GM18511 (cell line): Measurements from ENCODE around the gene INO80E.
"Not testable (repeated sequence)": the region's sequence is repeated elsewhere in the genome, so short reads cannot be mapped to it uniquely, and the experiment has no call there.

Experiments
- ATAC-seq: cut with Tn5 transposase; IDR thresholded peaks from one replicate; pipeline ENCODE4 v1.9.1; 2021; ENCODE audit warnings: mild to moderate bottlenecking, moderate library complexity; ENCODE audit not compliant: unreplicated experiment

Gene INO80E

DNA sequence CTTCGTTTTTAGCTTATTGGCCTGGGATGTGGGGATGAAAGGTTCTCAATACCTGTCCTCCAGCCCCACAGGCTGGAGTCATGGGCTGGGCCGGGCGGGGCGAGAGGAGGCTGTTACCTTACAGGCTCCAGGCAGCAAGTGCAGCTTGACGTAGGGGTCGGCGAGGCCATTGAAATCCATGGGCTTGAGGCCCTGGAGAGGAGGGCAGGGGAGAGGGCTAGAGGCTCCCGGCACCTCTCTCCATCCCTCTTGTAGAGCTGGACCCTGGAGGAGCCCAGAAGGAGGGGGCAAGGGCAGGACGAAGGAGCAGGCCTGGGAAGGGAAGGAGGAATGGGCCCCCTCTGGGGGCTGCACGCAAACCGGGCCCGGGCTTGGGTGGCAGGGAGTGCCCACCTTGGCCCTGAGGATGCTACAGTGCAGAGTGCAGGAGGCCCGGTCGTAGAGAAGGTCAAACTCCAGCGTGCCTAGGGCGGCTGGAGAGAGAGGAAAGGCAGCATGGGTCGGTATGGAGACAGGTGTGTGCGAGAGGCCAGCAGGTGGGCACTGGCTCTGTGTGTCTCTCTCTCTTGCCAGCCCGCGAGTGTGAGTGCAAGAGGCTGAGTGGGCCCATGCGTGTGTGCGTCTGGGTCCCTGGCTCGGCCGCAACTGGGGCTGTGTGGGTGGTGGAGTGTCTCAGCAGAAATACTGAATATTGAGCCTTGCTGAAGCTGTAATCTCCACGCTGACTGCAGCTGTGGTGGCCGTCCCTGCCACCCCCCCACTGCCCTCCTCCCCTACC lies 13.2 kb downstream of the INO80E start:
- no peak for ATAC-seq

DNA sequence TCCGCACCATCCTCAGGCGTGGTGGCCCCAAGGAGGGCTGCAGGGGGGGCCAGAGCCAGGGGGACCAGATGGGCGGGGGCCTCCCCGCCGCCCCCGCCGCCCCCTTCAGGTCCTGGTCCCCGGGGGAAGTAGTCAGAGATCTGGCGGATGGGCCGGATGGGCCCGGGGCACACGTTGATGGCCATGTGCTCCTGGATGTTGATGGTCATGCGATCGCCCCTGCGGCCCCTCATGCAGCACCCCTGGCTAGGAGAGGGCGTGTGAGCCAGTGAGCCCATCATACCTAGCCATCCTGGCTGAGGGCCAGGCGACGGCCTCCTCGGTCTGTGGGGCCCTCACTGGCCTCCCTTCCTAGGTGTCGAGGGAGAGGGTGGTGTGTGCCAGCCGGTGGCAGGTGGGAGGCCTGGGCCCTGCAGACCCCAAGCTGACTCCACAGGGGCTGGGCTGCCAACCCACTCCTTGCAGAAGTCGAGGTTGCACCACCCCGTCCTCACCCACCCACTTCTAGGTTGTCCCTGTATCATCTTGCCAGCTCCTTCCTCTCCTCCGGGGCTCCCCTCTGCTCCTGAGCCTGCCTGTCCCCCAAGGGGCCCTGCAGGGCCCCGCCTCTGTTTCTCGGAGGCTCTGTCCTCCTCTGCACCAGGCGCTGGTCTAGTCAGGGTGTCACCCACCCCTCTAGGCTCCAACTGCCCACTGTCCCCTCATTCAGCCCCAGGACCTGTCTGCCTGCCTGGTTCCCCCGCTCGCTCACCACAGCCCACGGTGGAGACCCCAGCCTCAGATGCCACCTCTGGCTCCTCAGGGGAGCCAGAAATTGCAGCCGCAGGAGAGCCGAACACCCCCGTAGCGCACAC lies 14.2 kb downstream of the INO80E start:
- ATAC-seq = no peak

DNA sequence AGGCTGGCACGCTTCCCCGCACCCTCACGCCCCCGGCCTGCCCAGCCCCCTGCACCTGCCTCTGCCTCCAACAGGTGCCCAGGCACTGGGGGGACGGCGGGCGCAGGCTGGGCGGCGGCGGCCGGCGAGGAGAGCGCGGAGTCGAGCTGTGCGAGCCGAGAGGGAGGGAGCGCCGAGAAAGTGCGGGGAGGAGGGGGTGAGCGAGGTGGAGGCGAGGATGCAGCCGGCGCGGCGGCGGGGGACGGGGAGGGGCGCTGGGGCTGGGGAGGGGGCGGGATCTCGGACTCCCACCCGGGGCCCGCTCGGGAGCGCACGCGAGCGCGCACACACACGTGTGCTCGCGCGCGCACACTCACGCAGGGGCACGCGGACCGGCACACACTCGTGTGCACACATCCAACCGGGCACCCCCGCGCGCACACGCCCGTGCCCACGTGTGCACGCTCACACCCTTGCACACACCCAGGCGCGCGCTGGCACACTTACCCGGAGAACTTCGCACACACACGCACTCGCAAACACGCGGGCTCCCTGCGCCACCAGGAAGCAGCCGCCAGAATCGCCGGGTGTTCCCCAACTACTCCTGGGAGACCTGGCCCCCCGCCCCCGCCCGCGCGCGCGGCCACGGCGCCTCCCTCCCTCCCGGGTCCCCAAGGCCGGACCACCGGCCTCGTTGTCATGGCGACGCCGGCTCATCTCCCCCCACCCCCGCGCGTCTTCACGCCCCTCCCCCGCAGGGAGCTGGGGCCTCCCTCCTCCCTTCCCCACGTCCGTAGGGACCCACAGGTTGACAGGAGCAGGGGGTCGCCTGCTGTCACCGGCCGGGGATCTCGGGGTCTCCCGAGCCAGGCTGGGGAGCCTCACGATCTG lies 15.0 kb downstream of the INO80E start, which contains the start of gene DOC2A:
Gene DOC2A (minus strand): TSS at position 184 of the 870 bp plus-strand sequence. CDS start 805 bp downstream, outside the sequence.
- no peak for ATAC-seq

DNA sequence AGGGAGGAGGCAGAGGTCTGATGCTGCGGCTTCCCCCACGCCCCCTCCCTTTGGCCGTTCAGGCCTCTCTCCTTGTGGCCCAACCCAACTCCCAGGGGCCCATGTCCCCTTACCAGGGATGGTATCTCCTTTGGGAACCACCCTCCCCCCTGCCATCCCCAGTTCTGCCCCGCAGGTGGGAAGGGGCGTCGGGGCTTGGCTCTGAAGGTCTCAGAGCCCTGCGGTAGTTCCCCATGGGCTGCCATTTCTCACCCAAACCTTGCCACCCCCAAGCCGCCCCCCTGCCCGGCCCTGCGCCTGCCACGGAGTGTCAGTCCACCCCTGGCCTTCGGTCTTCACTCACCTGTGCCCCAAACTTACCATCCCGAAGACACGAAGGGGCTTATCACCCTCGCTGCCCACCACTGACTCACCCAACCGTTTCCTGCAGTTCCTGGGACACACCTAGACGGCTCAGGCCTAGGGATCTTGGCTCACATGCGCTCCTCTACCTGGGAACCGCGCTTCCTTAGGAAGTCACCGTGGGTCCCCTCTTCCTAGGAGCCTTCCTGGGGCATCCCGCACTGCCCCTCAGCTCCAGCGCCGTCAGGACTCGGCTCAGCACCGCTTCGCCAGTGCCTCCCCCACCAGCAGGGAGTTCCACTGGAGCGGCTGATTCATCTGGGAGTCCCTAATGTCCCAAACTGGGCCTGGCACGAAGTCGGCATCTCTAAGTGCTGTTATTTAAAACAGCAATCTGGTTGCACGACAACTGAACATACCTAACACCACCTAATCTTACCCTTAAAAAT lies 15.9 kb downstream of the INO80E start:
- ATAC-seq = no peak

DNA sequence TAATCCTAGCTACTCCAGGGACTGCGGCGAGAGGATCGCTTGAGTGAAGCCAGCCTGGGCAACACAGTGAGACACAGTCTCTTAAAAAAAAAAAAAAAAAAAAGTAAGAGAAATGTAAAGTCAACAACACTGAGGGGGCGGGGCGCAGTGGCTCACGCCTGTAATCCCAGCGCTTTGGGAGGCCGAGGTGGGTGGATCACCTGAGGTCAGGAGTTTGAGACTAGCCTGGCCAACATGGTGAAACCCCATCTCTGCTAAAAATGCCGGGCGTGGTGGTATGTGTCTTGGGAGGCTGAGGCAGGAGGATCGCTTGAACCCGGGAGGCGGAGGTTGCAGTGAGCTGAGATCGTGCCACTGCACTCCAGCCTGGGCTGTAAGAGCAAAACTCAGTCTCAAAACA lies 16.6 kb downstream of the INO80E start:
- not testable (repeated sequence) for ATAC-seq

DNA sequence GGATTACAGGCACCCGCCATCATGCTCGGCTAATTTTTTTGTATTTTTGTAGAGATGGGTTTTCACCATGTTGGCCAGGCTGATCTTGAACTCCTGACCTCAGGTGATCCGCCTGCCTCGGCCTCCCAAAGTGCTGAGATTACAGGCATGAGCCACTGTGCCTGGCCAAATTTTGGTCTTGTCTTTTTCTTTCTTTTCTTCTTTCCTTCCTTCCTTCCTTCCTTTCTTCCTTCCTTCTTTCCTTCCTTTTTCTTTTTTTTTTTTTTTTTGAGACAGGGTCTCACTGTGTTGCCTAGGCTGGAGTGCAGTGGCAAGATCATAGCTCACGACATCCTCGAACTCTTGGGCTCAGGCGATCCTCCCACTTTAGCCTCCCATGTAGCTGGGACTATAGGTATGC lies 19.4 kb downstream of the INO80E start:
- ATAC-seq = not testable (repeated sequence)

DNA sequence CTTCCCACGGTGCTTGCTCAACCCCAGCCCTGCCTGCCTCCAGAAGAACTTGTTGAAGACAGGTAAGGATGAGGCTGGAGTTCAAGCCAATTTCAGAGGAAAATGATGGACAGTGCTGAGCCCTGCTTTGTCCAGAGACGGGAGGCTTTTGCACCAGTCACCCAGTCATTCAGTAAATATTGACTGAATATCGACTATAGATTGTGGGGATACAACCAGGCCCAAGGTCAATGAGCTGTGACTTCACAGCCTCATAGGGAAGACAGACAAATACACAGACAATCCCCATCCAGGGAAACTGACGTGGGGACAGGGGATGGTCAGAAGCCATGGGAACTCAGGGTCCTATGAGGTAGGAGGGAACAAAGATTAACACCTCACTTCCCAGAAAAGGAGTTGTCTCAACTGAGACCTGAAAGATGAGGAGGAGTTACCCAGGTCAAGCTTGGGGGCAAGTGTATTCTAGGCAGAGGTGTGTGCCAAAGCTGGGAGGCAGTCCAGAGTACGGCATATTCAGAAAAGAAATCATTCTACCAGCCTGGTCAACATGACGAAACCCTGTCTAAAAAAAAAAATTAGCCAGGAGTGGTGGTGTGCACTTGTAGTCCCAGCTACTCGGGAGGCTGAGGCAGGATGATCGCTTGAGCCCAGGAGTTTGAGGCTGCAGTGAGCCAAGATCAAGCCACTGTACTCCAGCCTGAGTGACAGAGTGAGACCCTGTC lies 20.7 kb downstream of the INO80E start:
- ATAC-seq = no peak

DNA sequence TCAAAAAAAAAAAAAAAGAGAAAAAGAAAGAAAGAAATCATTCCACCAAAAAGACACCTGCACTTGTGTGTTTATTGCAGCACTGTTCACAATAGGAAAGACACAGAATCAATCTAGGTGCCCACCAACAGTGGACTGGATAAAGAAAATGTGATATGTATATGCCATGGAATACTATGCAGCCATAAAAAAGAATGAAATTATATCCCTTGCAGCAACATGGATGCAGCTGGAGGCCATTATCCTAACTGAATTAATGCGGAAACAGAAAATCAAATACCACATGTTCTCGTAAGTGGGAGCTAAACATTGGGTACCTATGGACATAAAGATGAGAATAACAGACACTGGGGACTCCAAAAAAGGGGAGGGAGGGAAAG lies 21.2 kb downstream of the INO80E start:
- ATAC-seq = no peak

DNA sequence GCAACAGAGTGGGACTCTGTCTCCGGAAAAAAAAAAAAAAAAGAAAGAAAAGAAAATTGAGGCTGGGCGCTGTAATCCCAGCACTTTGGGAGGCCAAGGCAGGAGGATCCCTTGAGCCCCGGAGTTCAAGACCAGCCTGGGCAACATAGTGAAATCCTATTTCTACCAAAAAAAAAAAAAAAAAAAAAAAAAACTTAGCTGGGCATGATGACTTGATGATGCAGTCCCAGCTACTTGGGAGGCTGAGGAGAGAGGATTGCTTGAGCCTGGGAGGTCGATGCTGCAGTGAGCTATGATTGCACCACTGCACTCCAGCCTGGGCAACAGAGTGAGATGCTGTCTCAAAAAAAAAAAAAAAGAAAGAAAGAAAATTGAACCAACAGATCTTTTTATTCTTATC lies 21.9 kb downstream of the INO80E start:
- not testable (repeated sequence) for ATAC-seq

DNA sequence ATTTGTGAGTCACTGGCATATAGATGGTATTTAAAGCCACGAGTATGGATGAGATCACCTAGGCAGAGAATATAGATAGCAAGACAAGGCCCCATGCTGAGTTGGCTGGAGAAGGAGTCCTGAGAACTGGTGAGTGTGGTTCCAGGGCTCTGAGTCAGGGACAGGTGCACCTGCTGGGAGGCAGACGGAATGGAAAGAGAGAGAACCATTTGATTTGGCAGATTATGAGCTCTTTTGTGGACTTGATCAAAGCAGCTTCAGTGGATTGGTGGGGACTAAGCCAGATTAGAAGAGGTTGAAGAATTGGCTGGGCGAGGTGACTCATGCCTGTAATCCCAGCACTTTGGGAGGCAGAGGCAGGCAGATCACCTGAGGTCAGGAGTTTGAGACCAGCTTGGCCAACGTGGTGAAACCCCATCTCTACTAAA lies 22.7 kb downstream of the INO80E start:
- no peak for ATAC-seq

DNA sequence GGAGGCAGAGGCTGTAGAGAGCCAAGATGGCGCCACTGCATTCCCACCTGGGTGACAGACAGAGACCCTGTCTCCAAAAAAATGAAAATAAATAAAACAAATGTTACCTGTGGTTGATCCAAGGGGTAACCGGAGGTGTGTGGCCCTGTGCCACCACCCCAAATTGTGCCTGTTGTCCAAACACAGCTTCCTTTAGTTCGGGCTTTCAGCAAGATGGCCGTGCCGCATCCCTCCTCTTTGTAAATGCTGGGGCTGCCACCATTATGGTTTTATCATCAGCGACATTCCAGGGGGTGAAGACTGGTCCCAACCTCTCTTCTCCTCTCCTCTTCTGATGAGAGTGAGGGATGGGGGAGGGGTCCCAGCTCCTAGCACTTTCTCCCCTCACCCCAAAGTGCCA lies 26.8 kb downstream of the INO80E start, which contains the start of gene C16orf92:
Gene C16orf92 (plus strand): TSS at position 312 of the 400 bp plus-strand sequence. CDS start 143 bp downstream, outside the sequence.
- ATAC-seq = no peak

DNA sequence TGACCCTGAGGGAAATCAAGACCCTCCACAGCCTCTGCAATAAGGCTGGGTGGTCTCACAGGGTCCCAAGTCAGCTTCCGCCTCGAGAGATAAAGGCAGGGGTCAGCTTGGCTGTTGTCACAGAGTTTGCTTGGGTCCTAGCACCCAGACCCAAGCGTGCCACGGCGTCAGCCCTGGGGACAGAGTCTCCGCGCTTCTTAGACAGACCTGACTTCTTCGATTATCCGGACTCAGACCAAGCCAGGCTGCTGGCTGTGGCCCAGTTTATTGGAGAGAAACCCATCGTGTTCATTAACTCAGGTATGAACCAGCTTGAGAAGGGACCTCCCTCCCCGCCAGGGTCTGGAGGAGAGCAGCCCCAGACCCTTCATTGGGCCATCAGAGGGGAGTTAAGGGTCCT lies 27.5 kb downstream of the INO80E start:
- ATAC-seq = no peak

DNA sequence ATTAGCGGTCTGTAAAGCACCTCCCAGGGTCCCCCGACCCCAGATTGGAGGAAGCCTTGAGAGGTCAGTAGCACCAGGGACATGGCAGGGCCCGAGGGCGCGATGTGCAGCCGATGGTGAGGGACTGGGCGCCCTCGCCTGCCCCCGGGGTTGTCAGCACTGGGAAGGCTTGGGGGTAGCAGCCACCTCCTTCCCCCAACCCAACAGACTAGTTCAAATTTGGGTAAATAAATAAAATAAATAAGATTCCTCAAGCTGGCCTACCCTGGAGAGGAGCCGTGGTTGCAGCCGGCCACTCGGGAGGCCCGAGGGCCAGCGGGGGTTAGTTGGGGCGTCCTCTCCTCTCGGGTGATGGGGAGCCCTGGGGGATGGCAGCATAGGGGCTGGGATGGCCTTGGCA lies 28.4 kb downstream of the INO80E start:
- no peak for ATAC-seq

DNA sequence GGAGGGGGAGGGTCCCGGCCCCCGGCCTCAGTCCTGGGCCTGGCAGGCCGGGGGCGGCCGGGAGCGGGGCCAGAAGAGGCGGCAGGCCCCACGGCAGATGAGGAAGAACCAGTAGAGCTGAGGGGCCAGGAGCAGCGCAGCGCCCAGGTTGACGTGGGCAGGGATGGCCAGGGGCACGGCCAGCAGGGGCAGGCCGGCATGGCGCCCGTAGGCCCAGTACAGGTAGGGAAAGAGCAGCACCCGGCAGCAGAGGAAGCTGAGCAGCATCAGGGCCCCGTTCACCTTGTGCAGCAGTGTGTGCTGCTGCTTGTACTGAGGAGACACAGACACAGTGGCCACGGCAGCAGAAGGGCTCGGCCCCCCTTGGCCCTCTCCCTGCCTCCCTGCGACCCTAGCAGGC lies 29.1 kb downstream of the INO80E start:
- no peak for ATAC-seq

DNA sequence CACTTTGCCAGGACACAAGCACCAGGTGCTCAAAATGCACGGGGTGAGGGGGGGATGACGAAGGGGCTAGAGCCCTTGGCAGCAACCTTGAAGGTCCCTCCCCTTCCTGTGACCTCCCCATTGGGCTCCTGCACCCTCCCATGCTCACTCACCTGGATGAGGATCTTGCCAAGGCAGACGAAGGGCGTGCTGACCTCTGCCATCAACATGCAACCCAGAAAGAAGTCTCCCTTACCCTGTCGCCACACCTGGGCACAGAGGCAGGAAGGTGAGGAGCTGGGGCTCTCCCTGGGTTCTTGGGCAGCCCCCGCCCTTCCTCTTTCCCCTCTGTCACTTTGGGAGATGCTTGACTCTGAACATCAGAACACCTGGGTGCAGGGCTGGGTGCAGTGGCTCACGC lies 29.5 kb downstream of the INO80E start:
- no peak for ATAC-seq

DNA sequence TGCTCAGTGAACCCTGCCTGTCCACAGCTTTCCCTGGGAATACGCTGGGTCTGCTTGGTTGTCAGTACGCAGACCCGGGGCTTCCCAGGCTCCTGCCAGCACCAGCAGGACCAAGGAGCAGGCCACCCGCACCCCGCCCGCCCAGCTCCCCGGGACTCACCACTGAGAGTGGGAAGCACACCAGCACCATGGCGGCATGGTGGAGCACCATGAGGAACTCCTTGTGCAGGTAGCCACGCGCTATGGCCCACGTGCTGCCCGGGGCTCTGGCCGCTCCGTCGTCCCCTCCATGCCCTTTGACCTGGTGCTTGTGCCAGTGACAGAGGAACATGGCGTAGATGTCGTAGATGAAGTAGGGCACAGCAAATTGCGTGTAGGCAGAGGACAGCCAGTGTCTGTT lies 30.4 kb downstream of the INO80E start:
- ATAC-seq = no peak

DNA sequence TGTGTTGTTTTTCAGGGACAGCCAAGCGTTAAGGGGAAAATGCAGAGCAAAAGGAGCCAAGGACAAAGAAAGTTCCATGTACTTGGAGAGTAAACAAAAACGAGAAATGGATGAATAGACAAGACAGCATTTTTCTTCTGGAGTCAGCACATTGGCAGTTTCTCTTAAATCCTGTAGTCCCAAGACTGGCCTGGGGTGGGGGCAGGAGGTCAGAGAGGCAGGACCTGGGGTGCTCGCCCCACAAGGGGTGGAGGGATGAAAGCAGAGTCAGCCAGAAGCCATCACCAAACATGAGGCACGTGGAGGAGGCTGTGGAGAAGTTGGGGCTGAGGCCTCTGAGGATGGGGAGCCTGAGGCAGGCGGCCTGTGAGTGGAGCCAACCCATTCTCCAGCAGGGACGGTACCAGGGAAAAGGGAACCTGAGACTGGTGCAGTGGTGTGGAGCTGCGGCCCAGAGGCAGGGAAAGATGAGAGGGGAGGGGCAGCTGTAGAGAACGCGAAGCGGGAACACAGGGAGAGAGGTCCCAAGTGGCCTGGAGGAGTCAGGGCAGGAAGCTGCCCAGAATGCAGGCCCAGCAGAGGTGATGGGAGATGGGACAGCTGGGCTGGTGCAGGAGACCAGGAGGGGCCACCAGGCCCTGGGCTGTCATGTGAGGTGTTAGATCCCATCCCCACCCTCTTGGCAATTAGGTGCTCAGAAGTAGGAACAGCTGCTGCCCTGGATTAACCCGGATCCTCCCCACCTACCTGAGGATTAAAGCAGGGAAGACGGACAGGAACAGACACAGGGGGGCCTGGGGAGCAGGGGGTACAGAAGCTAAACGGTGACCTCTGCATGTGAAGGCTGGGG lies 31.8 kb downstream of the INO80E start:
- no peak for ATAC-seq

DNA sequence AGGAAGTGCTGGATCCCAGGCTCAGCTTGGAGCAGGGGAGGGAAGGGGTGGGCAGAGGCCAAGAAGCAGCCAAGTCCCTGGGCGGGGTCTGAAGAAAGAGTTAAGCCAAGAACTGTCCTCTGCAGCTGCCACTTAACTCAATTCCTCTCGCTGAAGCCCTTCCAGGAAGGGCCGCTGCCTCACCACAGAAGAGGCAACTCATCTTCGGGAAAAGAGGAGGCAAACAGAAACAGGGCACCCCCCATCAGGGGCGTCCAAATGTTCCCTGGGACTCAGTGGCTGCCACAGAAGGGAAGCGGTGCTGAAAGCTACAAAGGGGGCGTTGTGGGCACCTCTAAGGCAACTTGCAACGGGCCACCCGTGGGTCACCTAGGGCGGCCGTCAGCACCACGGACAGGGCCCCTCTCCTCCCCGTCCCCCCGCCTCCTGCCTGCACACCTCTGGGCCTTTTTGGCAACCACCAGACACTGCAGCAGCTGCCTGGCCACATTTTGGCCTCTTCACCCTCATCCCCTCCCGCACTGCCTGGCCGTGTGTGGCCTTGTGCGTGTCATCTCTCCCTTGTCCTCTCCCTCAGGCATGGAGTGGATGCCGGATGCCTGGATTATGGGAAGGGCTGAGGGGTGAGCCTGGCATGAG lies 32.5 kb downstream of the INO80E start:
- no peak for ATAC-seq
